Epithelial cell of esophagus (primary cell): Measurements from ENCODE around the gene KIF1A.

Experiments
- DNase-seq: peaks from one replicate; pipeline ENCODE4 v3.0.0; 2010; ENCODE audit warnings: low read depth
- H3K4me3 ChIP-seq: 2 replicates; pipeline ENCODE4 v1.5.1; 2011; ENCODE audit warnings: mild to moderate bottlenecking, low read length, control low read depth
- TF ChIP-seq, protein P1 (sequence below): IDR thresholded peaks from 2 replicates; pipeline ENCODE4 v1.5.1; 2011; ENCODE audit warnings: low read depth, mild to moderate bottlenecking, low read length, control low read depth, inconsistent platforms; ENCODE audit not compliant: insufficient read depth; ENCODE audit errors: missing control alignments

KIF1A gene

DNA sequence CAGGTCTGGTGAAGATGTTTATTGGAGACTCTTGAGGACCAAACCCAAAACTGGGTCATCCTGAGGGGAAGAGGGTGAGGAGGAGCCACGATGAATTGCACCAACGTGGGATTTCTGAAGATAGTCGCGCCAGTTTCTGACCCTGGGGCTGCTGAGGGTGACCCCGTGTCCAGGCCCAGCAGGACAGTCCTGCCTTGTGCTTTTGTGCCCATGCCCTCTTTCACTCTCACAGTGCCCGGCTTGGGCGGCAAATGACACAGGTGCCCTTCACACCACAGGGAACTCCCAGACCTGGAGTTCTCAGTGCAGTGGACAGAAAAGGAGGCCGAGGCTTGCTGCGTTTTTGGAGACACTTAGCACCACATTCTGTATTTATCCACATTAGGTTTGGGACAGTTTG, 15.5 kb upstream of the KIF1A start:
- no peak overlapping the region for H3K4me3 ChIP-seq
- no peak for DNase-seq
- TF ChIP-seq, protein P1, sequence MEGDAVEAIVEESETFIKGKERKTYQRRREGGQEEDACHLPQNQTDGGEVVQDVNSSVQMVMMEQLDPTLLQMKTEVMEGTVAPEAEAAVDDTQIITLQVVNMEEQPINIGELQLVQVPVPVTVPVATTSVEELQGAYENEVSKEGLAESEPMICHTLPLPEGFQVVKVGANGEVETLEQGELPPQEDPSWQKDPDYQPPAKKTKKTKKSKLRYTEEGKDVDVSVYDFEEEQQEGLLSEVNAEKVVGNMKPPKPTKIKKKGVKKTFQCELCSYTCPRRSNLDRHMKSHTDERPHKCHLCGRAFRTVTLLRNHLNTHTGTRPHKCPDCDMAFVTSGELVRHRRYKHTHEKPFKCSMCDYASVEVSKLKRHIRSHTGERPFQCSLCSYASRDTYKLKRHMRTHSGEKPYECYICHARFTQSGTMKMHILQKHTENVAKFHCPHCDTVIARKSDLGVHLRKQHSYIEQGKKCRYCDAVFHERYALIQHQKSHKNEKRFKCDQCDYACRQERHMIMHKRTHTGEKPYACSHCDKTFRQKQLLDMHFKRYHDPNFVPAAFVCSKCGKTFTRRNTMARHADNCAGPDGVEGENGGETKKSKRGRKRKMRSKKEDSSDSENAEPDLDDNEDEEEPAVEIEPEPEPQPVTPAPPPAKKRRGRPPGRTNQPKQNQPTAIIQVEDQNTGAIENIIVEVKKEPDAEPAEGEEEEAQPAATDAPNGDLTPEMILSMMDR: no peak

DNA sequence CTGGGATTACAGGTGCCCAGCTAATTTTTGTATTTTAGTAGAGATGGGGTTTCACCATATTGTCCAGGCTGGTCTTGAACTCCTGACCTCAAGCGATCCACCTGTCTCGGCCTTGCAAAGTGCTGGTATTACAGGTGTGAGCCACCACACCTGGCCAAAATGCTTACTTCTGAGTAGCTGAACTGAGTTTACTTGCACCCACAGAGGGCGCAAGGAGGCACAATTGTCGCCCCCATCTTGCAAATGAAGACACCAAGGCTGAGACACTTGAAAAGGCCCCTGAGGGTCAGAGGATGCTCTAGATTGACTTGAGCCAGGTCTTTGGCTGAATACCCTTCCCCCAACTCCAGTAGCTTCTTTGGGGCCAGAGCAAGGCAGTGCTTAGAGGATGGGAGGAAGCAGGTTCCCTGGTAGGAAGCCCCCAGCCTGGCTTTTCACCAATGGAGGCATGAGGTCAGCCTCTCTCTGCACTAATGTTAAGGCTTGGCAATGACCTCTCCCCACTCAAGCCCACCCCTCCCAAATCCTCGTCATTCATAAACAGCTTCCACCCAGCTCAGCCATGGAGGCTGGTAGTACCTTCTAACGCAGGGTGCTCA, 14.5 kb upstream of the KIF1A start:
- TF ChIP-seq, protein P1: no peak
- no peak overlapping the region for H3K4me3 ChIP-seq
- no peak for DNase-seq

DNA sequence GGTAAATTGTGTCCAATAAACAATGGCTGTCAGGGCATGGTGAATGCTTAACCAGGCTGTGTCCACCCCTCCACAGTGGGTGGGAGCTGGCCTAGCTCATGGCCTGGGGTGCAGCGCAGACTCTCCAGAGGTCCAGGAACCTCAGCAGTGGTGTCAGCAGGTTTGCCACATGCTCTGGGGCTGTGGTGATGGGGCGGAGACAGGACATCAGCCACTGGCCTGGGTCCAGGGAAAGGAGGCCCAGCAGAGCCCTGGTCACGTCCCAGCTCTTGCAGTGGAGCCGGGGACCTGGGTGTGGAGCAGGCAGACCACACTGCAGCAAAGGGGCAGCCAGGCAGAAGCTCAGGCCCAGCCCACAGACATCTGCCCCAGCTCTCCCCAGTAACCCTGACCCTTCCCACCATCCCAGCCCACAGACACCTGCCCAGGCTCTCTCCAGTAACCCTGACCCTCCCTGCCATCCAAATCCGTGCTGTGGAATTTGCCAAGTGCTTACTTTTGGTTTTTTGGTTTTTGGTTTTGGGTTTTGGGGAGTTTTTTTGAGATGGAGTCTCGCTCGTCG, 13.8 kb upstream of the KIF1A start:
- no peak overlapping the region for H3K4me3 ChIP-seq
- DNase-seq: no peak
- TF ChIP-seq, protein P1: no peak

DNA sequence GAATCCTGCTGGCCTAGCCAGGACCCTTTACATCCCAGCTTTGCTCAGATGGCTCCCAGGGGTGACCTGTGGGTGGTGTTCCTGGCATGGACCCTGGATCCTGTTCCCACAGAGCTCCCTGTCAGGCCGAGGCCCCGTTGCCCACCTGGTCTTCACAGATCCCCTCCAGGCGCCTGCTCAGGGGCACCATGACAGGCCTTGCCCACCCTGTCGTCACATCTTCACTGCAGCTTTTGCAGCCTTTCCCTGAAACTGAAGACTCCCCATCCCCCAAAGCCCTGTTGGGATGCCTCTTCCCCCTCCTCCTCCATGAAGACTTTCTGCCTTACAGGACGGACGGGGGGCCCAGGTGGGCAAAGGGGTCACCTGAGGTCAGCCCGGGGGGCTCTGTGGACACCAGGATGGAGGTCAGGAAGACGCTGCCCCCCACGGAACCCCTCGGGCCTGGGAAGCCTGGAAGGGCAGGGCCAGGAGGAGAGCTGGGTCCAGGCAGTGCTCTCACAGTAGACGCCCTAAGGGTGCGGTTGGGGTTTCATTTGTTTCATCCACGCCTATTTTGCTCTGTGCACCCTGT, 13.0 kb upstream of the KIF1A start:
- TF ChIP-seq, protein P1: no peak
- no peak for DNase-seq
- H3K4me3 ChIP-seq: no peak overlapping the region

DNA sequence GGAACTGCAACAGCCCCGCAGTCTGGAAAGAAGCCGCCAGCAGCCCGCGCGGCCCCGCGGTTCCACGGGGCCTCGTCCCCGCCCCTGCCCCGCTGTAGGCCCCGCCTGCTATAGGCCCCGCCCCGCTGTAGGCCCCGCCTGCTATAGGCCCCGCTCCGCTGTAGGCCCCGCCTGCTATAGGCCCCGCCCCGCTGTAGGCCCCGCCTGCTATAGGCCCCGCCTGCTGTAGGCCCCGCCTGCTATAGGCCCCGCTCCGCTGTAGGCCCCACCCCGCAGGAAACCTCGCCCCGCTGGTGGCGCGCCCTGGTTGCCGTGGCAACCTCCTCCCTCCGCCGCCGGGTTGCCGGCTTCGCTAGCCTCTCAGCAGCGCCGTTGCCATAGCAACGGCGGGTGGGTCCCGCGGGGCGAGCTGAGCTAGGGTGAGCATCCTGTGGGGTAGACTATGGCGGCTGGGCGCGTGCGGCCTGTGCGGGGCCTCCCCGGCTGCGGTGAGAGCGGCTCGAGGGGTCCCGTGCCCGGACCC, 12.2 kb upstream of the KIF1A start:
- no peak overlapping the region for H3K4me3 ChIP-seq
- peak; percentile 69 for DNase-seq
- TF ChIP-seq, protein P1: no peak

DNA sequence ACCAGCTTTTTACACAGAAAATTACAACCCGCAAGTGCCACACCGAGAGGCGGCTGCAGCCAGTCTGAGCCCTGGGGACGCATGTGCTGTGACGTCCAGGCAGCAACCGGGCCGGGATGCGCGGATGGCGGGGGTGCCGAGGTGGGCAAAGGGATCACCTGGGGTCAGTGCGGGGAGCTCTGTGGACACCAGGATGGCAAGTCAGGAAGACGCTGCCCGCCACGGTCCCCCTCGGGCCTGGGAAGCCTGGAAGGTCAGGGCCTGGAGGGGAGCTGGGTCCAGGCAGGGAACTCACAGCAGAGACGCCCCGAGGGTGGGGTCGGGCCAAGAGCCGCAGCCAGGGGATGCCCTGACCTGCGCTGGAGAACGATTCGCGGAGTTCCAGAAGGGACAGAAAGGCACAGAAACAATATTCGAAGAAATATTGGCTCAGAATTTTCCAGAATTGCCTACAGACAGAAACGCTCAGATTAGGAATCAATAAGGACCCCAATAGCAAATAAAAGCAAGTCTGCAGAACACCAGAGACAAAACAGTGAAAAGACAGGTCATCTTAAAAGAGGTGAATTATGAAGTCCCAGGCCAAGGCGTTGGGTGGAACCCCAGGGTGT, 11.7 kb upstream of the KIF1A start:
- H3K4me3 ChIP-seq: no peak overlapping the region
- DNase-seq: no peak
- TF ChIP-seq, protein P1: no peak
